ENCODE data around the gene HPX.

The HPX gene

DNA sequence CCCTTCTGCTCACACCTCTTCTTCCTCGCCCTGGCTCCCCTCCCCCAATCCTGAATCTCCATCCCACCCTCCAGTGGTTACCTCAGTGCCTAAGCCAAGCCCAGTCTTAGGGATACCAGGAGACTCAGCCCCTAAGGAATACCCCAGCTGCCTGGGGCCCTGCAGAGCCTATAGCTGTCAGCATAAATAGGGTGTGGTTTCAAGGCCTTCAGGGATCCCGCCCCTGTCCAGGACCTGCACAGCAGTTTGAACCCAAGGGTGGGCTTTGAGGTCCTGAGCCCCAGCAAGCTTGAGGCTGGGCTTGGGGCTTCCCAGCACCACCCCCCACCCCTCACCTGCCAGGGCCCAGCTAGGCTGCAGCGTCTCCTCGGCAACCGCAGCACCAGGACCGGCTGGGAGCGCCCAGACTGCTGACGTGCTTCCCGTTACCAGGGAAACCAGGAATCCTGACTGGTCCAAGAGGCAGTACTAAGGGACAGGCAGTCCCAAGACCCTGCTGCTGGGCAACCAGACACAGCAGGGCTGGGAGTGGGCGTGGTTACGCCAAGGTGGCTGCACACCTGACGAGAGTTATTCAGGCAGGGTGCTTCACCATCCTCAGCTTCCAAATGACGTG is 35.6 kb downstream of the HPX start (continued):
- TF ChIP-seq ZNF565 (CRISPR knock-in tag; conservative IDR thresholded peaks at IDR 0.05; ENCODE audit: low read depth) (no peak), GLIS3 (CRISPR knock-in tag; IDR thresholded peaks at IDR 0.05) (no peak)

DNA sequence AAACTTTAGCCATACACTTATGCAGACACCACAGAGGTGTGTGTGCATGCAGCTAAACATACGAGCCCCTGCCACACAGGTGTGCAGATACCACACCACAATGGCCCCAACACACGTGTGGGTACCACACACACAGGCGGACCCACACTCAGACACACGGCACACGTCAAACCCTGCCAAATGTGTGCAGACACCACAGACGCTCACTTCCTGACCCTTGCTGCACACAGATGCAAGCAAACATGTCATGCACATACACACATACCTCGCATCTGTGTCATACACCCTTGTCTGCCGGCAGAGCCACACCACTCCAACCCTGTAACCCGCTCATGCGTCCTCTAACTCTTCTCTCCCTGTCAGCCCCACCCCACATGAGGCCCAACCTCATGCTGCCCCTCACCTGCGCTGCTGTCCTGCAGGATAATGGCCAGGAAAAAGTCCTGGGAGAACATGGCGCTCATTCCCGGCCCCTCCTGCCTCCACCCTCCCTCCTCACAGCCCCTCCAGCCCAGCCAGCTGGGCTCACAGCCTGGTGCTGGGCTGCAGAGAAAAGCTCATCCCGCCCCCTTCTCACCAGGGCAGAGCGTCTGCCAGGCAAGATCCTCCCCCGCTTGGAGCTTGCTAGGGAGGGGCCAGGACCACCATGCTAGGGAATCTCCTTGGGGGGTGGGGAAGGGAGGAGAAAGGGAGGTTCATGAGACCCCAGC is 36.3 kb downstream of the HPX start:
- TF ChIP-seq TOX (CRISPR knock-in tag; IDR thresholded peaks at IDR 0.05; ENCODE audit: borderline replicate concordance) (no peak), TCF4 (CRISPR knock-in tag; IDR thresholded peaks at IDR 0.05; ENCODE audit: borderline replicate concordance) (no peak), ZFP30 (CRISPR knock-in tag; IDR thresholded peaks at IDR 0.05) (no peak), PPARA (CRISPR knock-in tag; IDR thresholded peaks at IDR 0.05; ENCODE audit: borderline replicate concordance) (no peak), ZNF565 (CRISPR knock-in tag; conservative IDR thresholded peaks at IDR 0.05; ENCODE audit: low read depth) (no peak), ZFP3 (CRISPR knock-in tag; IDR thresholded peaks at IDR 0.05) (no peak), SNAI2 (CRISPR knock-in tag; IDR thresholded peaks at IDR 0.05) (no peak), GLIS3 (CRISPR knock-in tag; IDR thresholded peaks at IDR 0.05) (no peak)
- TF ChIP-seq, protein P1, sequence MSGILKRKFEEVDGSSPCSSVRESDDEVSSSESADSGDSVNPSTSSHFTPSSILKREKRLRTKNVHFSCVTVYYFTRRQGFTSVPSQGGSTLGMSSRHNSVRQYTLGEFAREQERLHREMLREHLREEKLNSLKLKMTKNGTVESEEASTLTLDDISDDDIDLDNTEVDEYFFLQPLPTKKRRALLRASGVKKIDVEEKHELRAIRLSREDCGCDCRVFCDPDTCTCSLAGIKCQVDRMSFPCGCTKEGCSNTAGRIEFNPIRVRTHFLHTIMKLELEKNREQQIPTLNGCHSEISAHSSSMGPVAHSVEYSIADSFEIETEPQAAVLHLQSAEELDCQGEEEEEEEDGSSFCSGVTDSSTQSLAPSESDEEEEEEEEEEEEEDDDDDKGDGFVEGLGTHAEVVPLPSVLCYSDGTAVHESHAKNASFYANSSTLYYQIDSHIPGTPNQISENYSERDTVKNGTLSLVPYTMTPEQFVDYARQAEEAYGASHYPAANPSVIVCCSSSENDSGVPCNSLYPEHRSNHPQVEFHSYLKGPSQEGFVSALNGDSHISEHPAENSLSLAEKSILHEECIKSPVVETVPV (CRISPR knock-in tag; IDR thresholded peaks at IDR 0.05): no peak
- TF ChIP-seq, protein P2, sequence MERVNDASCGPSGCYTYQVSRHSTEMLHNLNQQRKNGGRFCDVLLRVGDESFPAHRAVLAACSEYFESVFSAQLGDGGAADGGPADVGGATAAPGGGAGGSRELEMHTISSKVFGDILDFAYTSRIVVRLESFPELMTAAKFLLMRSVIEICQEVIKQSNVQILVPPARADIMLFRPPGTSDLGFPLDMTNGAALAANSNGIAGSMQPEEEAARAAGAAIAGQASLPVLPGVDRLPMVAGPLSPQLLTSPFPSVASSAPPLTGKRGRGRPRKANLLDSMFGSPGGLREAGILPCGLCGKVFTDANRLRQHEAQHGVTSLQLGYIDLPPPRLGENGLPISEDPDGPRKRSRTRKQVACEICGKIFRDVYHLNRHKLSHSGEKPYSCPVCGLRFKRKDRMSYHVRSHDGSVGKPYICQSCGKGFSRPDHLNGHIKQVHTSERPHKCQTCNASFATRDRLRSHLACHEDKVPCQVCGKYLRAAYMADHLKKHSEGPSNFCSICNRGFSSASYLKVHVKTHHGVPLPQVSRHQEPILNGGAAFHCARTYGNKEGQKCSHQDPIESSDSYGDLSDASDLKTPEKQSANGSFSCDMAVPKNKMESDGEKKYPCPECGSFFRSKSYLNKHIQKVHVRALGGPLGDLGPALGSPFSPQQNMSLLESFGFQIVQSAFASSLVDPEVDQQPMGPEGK (CRISPR knock-in tag; IDR thresholded peaks at IDR 0.05; ENCODE audit: borderline replicate concordance): no peak
- TF ChIP-seq, protein P3, sequence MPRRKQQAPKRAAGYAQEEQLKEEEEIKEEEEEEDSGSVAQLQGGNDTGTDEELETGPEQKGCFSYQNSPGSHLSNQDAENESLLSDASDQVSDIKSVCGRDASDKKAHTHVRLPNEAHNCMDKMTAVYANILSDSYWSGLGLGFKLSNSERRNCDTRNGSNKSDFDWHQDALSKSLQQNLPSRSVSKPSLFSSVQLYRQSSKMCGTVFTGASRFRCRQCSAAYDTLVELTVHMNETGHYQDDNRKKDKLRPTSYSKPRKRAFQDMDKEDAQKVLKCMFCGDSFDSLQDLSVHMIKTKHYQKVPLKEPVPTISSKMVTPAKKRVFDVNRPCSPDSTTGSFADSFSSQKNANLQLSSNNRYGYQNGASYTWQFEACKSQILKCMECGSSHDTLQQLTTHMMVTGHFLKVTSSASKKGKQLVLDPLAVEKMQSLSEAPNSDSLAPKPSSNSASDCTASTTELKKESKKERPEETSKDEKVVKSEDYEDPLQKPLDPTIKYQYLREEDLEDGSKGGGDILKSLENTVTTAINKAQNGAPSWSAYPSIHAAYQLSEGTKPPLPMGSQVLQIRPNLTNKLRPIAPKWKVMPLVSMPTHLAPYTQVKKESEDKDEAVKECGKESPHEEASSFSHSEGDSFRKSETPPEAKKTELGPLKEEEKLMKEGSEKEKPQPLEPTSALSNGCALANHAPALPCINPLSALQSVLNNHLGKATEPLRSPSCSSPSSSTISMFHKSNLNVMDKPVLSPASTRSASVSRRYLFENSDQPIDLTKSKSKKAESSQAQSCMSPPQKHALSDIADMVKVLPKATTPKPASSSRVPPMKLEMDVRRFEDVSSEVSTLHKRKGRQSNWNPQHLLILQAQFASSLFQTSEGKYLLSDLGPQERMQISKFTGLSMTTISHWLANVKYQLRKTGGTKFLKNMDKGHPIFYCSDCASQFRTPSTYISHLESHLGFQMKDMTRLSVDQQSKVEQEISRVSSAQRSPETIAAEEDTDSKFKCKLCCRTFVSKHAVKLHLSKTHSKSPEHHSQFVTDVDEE (CRISPR knock-in tag; IDR thresholded peaks at IDR 0.05): no peak

DNA sequence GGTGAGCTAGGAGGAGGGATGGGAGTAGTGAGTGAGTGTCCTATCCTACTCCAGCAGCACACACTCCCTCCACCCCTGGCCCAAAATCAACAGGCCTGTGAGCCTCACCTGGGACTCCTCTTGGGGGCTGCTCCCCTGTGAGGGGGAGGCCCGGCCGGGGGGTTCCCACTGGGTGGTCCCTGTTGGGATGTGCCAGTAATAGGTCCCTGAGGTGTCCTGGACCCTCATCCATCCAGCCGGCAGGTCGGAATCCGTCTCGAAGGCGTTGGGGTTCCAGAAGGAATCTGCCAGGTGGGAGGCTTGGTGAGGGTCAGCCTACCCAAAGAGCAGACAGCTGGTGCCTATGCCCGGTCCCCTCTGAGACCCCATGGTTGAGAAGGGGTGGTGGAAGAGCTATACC is 37.2 kb downstream of the HPX start:
- ATAC-seq: no peak
- TF ChIP-seq CSDC2 (CRISPR knock-in tag; IDR thresholded peaks at IDR 0.05): no peak
- TF ChIP-seq ZNF8 (CRISPR knock-in tag; IDR thresholded peaks at IDR 0.05): no peak
- no peak for TF ChIP-seq ISL1 (CRISPR knock-in tag; IDR thresholded peaks at IDR 0.05)
- no peak for TF ChIP-seq ZNF70 (CRISPR knock-in tag; IDR thresholded peaks at IDR 0.05)
- TF ChIP-seq PPARA (CRISPR knock-in tag; IDR thresholded peaks at IDR 0.05; ENCODE audit: borderline replicate concordance): no peak
- no peak for TF ChIP-seq ZFP30 (CRISPR knock-in tag; IDR thresholded peaks at IDR 0.05)
- no peak for TF ChIP-seq TCF4 (CRISPR knock-in tag; IDR thresholded peaks at IDR 0.05; ENCODE audit: borderline replicate concordance)
- no peak for TF ChIP-seq TOX (CRISPR knock-in tag; IDR thresholded peaks at IDR 0.05; ENCODE audit: borderline replicate concordance)

More for the DNA sequence above, 36.3 kb downstream of the HPX start:
- ATAC-seq: peak; percentile 27; the same call in 1 of the 3 replicates

DNA sequence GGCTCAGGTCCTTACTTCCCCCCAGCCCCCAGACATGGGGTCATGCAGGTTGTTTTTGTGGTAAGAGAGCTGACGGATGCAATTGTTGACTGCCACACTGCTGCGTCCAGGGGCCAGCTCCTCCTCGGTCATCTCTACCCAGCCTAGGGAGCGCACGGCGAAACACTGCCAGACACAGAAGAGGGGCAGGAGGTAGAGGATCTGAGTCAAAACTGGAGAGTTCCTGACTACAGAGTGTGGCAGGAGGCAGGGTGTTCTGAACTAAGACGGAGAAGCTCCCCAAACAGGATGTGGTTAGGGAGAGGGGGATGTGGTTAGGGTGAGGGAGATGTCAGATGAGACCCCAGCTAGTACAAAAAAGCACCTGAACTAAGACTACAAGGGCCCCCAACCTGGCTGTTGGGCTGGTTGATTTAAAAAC is 38.2 kb downstream of the HPX start:
- no peak for ATAC-seq
- TF ChIP-seq PPARA (CRISPR knock-in tag; IDR thresholded peaks at IDR 0.05; ENCODE audit: borderline replicate concordance): no peak
- no peak for TF ChIP-seq ESRRG (CRISPR knock-in tag; IDR thresholded peaks at IDR 0.05)
- TF ChIP-seq BACH2 (CRISPR knock-in tag; IDR thresholded peaks at IDR 0.05; ENCODE audit: borderline replicate concordance): no peak
- no peak for TF ChIP-seq RARB (CRISPR knock-in tag; IDR thresholded peaks at IDR 0.05)
- TF ChIP-seq, protein P2 (CRISPR knock-in tag; IDR thresholded peaks at IDR 0.05; ENCODE audit: borderline replicate concordance): no peak
- TF ChIP-seq ZNF565 (CRISPR knock-in tag; conservative IDR thresholded peaks at IDR 0.05; ENCODE audit: low read depth): no peak
- TF ChIP-seq ZNF8 (CRISPR knock-in tag; IDR thresholded peaks at IDR 0.05): no peak
- TF ChIP-seq TOX (CRISPR knock-in tag; IDR thresholded peaks at IDR 0.05; ENCODE audit: borderline replicate concordance): no peak

Measured in SK-N-SH treated with all-trans-retinoic acid at 6 μM for 48 hours (cell line).